Parathyroid adenoma (tissue), 2 donors: ENCODE measurements around the gene MINK1.

Experiments
- H2AFZ ChIP-seq: fragments of 300-600 bp; sonication (generic); one replicate; pipeline ENCODE4 v1.7.0; 2017; ENCODE audit warnings: antibody characterized with exemption, mild to moderate bottlenecking
- H3K27ac ChIP-seq: fragments of 300-600 bp; sonication (generic); one replicate; pipeline ENCODE4 v1.7.0; 2017
- H3K27me3 ChIP-seq: fragments of 300-600 bp; sonication (generic); one replicate; pipeline ENCODE4 v1.7.0; 2017; ENCODE audit warnings: low read length; ENCODE audit not compliant: control insufficient read depth, insufficient read depth
- H3K36me3 ChIP-seq: fragments of 300-600 bp; sonication (generic); one replicate; pipeline ENCODE4 v1.7.0; 2017; ENCODE audit warnings: low read length; ENCODE audit not compliant: control insufficient read depth, insufficient read depth
- H3K4me1 ChIP-seq: fragments of 300-600 bp; sonication (generic); one replicate; pipeline ENCODE4 v1.7.0; 2017; ENCODE audit warnings: control low read depth
- H3K4me2 ChIP-seq: fragments of 300-600 bp; sonication (generic); one replicate; pipeline ENCODE4 v1.7.0; 2017; ENCODE audit warnings: low read length
- H3K4me3 ChIP-seq: fragments of 300-600 bp; sonication (generic); one replicate; pipeline ENCODE4 v1.7.0; 2017; ENCODE audit warnings: low read depth, low read length
- H3K79me2 ChIP-seq: fragments of 300-600 bp; sonication (generic); one replicate; pipeline ENCODE4 v1.7.0; 2017; ENCODE audit warnings: control low read depth
- H3K9ac ChIP-seq: fragments of 300-600 bp; sonication (generic); one replicate; pipeline ENCODE4 v1.7.0; 2017; ENCODE audit warnings: mild to moderate bottlenecking
- H3K9me3 ChIP-seq: fragments of 300-600 bp; sonication (generic); one replicate; pipeline ENCODE4 v1.7.0; 2017; ENCODE audit warnings: low read length; ENCODE audit not compliant: control insufficient read depth
- TF ChIP-seq, protein P1 (sequence below): fragments of 300-600 bp; sonication (generic); IDR thresholded peaks from one replicate; pipeline ENCODE4 v1.7.0; 2017; ENCODE audit warnings: antibody characterized with exemption, mild to moderate bottlenecking
- donor health status: primary hyperparathyroidism.

MINK1 gene

DNA sequence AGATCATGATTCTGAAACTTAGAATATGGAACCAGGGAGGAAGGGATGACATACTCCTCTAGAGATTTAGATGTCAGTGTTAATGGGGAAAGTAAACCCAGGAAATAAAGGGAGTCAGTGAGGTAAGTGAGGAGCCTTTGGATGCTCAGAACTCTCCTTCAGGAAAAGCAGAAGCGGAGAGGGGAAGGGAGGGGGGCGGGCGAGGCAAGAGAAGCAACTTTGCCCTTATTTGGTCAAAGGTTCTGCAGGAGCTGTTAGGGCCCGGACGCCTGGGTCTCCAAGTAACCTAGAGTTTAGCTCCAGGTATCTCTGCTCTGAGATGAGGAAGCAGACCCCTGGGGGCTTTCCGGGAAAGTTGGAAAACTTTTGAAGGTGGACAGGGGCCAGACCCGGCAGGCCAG, 113.9 kb downstream of the MINK1 start:
- Histone ChIP-seq H3K9me3 (no peaks in the 10 kb centered on the region), H3K9ac (no peak overlapping the region), H3K4me2 (peak overlapping the region; percentile 79), H3K36me3 (no peaks in the 10 kb centered on the region), H3K27ac (peak overlapping the region; percentile 92), H2AFZ (no peak overlapping the region), H3K4me3 (peak overlapping the region; percentile 98), H3K27me3 (no peaks in the 10 kb centered on the region), H3K79me2 (peaks cover 4% of the 10 kb centered on the region), H3K4me1 (peaks cover 11% of the 10 kb centered on the region)
- TF ChIP-seq, protein P1, sequence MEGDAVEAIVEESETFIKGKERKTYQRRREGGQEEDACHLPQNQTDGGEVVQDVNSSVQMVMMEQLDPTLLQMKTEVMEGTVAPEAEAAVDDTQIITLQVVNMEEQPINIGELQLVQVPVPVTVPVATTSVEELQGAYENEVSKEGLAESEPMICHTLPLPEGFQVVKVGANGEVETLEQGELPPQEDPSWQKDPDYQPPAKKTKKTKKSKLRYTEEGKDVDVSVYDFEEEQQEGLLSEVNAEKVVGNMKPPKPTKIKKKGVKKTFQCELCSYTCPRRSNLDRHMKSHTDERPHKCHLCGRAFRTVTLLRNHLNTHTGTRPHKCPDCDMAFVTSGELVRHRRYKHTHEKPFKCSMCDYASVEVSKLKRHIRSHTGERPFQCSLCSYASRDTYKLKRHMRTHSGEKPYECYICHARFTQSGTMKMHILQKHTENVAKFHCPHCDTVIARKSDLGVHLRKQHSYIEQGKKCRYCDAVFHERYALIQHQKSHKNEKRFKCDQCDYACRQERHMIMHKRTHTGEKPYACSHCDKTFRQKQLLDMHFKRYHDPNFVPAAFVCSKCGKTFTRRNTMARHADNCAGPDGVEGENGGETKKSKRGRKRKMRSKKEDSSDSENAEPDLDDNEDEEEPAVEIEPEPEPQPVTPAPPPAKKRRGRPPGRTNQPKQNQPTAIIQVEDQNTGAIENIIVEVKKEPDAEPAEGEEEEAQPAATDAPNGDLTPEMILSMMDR, result no peak
